GM18511 (cell line): ENCODE results near the gene CALR.
"Not testable (repeated sequence)": the region's sequence is repeated elsewhere in the genome, so short reads cannot be mapped to it uniquely, and the experiment has no call there.

ENCODE experiments used
- ATAC-seq: cut with Tn5 transposase; IDR thresholded peaks from one replicate; pipeline ENCODE4 v1.9.1; 2021; ENCODE audit warnings: mild to moderate bottlenecking, moderate library complexity; ENCODE audit not compliant: unreplicated experiment

Gene CALR

DNA sequence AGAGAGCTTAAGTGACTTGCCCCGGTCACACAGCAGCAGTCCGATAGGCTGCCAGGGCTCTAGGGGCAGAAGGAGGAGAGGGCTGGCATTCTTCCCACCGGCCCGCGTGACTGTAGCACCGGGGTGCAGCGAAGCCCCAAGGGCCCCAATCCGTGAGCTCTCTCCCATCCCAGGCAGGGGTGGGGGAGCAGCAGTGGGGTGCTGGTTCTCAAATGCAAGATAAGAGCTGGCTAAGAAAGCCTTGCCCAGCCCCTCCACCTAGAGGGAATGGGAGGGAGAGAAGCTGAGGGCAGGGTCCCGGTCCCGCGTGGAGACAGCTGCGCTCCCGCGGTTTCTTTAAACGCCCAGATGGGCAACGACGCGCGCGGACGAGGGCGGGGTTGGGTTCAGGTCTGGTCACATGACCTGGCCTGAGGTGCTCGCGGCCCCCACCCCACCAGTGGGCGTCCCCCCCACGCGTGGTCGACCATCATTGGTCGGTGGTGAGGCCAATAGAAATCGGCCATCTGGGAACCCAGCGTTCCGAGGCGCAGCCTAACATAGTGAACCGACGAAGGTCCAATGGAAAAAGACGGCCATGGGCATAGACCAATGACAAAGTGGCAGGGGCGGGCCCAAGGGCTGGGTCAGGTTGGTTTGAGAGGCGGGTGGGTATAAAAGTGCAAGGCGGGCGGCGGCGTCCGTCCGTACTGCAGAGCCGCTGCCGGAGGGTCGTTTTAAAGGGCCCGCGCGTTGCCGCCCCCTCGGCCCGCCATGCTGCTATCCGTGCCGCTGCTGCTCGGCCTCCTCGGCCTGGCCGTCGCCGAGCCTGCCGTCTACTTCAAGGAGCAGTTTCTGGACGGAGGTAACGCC is at the start of gene CALR:
TSS of gene CALR (plus strand) at position 683 of the 852 bp plus-strand sequence. CDS start at position 754, 71 bp downstream.
- peak; percentile 83 for ATAC-seq

- ATAC-seq: not testable (repeated sequence)
Observed at GRCh38 chr19:12890299-12890786, 48.1 kb upstream of the CALR start.

DNA sequence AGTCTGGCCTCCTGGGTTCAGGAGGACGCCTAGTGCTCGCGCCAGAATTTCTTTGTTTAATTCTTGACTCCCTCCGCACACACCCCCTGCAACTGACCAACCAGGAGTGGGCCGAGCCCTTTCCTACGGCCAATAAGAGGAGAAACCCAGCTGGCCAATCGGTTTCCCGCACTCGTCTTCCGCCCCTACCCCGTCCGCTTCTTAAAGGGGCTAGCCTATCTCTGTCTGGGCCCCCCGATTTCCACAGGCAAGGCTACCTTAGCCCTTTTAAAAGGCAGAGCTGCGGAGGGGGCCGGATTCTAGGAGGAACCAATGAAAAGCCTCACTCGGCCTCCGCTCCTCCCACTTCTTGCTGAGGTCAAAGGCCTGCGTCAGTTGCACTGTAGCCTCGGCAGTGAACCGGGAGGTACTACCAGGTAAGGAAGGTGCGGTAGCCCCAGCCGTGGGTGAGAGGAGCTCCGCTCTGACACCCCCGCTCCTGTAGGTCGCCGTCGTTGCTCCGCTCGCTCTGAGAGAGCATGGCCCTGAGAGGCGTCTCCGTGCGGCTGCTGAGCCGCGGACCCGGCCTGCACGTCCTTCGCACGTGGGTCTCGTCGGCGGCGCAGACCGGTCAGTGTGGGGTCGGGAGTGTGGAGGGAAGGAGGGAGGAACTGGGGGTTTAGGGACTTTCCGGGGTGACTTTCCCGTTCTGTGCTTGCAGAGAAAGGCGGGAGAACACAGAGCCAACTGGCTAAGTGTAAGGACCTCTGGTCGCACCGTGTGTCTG is 47.4 kb upstream of the CALR start, which contains the start of gene GCDH:
TSS of gene GCDH (plus strand) at position 374 of the 766 bp plus-strand sequence. CDS start at position 519, 145 bp downstream.
- ATAC-seq: peak; percentile 97

DNA sequence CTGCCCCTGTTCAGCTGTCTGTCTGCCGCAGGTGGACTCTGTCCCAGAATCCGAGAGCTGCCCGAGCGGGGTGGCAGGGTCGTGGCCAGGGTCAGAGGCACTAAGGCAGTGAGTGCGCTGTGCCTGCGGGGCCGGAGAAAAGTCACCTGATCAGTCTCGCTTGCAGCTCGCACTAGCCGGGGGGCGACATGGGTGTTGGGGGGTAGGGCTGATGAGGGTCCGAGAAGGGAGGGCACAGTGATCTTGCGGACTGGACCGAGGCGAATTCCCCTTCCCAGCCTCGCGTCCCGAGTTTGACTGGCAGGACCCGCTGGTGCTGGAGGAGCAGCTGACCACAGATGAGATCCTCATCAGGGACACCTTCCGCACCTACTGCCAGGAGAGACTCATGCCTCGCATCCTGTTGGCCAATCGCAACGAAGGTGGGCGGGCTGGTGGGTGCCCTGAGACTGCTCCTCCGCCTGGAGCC is 46.8 kb upstream of the CALR start:
- ATAC-seq: no peak

DNA sequence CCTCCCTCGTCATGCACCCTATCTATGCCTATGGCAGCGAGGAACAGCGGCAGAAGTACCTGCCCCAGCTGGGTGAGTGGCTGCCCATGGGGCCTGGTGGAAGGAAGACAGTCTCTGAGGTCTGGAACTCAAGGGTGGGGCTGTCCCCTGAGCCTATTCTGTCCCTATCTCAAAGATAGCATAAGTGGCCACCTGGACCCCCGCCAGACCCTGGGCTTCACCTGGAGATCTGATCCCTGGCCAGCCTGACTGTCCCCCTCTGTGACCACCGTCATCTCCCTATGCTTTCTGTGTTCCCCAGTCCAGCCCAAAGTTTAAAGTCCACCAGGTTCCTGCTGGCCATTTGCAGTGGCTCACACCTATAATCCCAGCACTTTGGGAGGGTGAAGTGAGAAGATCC is 44.8 kb upstream of the CALR start:
- ATAC-seq: no peak

GRCh38 chr19:12896460-12896859 is 41.9 kb upstream of the CALR start:
- ATAC-seq: no peak

- peak; percentile 90 for ATAC-seq
Observed at GRCh38 chr19:12899891-12900518, 38.4 kb upstream of the CALR start.

GRCh38 chr19:12907166-12907565 is 31.2 kb upstream of the CALR start:
- ATAC-seq: no peak

DNA sequence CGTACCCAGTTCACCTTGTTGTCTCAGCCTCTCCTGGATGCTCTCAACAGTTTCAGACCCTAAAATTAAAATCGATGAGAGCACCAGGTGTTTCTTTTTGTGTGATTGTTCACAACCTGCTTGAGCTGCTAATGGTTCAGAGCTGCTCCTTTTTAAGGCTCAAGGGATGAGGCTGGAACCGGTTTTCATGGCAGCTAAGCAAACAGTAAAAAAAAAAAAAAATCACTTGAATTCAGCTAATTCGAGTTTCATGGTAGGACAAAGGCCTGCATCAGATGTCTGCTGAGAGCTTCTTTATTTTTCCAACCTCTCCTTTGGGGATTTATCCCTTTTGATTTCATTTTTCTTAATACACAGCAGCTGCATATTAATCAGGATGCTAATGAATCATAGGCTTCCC is 25.8 kb upstream of the CALR start:
- ATAC-seq: no peak

- ATAC-seq: no peak
Observed at GRCh38 chr19:12913011-12913561, 25.3 kb upstream of the CALR start.

DNA sequence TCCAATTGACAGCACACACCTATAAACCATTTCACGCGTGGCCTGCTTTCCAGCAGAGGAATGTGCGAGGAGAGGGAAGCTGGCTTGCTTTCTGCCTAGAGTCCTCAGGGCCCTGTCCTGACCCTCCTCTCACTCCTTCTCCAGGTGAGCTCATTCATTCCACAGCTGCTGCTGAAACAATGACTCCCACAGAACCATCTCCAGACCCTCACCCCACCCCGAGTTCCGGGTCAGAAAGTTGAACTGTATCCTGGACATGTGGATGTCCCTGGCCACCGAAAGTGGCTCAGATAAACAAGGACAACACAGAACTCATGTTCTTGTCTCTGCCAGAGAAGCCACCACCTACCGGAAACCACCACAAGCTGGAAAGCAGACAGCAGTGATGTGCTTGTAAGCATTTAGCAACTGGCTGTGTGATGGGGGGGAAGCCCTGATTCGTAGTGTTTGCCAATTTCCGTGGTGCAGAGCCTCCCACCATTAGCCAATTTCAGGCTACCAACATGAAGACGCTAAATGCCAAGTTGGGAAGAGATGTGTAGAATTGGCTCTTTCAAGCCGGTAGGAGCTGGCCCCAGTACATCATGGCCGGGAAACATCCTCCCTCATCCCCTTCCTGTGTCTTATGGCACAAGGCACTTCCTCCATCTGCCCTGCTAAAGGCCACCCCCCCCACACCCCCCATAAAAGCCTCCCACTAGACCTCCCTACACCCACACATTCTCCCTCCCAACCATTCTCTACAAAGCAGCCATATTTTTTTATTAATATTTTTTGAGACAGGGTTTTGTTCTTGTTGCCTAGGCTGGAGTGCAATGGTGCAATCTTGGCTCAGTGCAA is 24.3 kb upstream of the CALR start:
- no peak for ATAC-seq

- ATAC-seq: not testable (repeated sequence)
Observed at GRCh38 chr19:12915860-12916259, 22.5 kb upstream of the CALR start.

- no peak for ATAC-seq
Observed at GRCh38 chr19:12918253-12918652, 20.2 kb upstream of the CALR start.

DNA sequence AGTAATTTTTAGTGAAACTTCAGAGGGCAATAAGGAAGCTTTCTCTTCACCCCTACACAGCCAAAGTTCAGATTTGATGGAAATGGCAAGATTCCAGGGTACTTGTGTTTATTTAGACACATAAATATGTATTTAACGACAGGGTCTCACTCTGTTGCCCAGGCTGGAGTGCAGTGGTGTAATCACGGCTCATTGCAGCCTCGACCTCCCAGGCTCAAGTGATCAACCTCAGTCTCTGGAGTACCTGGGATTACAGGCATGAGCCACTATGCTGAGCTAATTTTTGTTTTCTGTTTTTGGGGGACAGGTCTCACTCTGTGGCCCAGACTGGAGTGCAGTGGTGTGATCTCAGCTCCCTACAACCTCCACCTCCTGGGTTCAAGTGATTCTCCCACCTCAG is 17.4 kb upstream of the CALR start:
- ATAC-seq: no peak

GRCh38 chr19:12922959-12923358 is 15.4 kb upstream of the CALR start:
- no peak for ATAC-seq

DNA sequence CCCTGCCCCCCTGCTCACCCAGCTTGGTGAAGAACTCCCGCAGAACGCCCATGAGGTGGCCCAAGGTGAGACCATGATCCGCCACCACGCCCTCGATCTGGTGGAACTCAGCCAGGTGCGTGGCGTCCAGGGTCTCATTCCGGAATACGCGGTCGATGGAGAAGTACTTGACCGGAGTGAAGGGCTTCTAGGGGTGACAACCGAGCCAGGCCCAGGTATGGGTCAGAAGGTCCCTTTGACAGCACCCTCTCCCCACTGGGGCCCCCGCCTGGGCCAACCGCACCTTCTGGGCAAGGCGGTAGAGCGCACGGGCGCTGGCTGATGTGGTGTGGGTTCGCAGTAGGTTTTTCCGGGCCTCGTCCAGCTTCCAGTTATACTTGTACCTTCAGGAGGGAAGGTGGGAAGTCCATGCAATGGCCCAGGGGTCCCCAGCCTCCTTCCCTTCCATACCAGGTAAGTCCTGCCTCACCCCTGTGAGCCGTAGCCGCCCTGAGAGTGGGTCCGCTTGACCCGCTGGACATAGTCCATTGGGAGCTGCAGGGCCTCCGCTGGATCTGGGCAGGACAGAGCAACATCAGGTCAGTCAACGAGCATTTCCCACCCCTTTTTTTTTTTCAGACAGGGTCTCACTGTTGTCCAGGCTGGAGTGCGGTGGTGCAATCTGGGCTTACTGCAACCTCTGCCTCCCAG is 13.6 kb upstream of the CALR start:
- no peak for ATAC-seq

- no peak for ATAC-seq
Observed at GRCh38 chr19:12930002-12930645, 8.3 kb upstream of the CALR start.

DNA sequence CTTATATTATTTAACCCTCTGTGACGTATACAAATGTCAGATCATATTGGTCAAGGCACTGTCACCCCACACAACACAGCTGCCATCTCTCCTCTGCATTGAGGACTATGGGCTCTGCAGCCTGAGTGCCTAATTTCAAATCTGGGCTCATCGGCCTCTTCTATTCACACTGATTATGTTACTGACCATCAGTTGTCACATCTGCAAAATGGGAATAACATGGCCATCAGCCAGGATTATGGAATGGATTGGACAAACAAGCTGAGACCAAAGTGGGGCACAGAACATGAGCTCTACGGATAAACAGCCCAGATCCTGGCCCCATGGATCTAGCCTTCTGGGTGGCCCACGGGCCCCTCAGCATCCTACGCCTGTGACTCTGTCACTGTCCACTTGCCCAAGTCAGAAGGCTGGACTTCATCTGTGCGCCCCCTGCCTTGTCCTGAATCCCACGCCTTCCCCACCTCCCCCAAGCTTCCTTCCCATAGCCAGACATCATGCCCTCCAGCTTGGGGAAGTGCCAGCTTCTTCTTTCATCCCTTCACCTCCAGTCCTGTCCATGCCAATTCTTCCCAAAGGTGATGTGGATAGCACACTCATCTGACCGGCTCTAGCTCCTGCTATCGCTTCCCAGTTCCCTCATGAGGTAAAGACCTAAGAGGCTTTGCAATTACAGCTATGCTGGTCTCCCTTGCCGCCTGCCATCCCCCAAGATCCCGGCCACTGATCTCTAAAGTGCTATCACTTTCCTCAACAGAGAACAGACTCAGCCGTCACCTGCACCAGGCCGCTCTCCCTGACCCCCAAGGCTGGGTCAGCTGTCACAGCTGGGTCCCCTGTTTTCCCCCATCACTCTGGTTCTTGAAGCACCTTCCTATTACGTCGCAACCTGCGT is 5.8 kb upstream of the CALR start:
- no peak for ATAC-seq
